GM12872 (cell line): Measurements from ENCODE around the gene LEKR1.

Experiments
- CTCF ChIP-seq: IDR thresholded peaks from 3 replicates; pipeline ENCODE4 v1.5.1; 2011; ENCODE audit warnings: low read depth, mild to moderate bottlenecking, low read length, moderate library complexity; ENCODE audit not compliant: insufficient read depth

The LEKR1 gene

GRCh38 chr3:156964577-156964976, 138.4 kb downstream of the LEKR1 start:
- no peak for TF ChIP-seq CTCF

GRCh38 chr3:156973954-156974353, 147.8 kb downstream of the LEKR1 start:
- no peak for TF ChIP-seq CTCF

GRCh38 chr3:156974931-156975330, 148.8 kb downstream of the LEKR1 start:
- no peak for TF ChIP-seq CTCF

- no peak for TF ChIP-seq CTCF
Observed at GRCh38 chr3:156975721-156976120, 149.6 kb downstream of the LEKR1 start.

- no peak for TF ChIP-seq CTCF
Observed at GRCh38 chr3:156976933-156977332, 150.8 kb downstream of the LEKR1 start.

GRCh38 chr3:156978481-156978961, 152.4 kb downstream of the LEKR1 start:
- no peak for TF ChIP-seq CTCF

GRCh38 chr3:156981005-156981404, 154.9 kb downstream of the LEKR1 start:
- TF ChIP-seq CTCF: no peak

- no peak for TF ChIP-seq CTCF
Observed at GRCh38 chr3:156983559-156983958, 157.4 kb downstream of the LEKR1 start.
